Osteoblast (primary cell): Measurements from ENCODE around the gene MYOZ3. TPM values are rescaled to one million over a fixed set of nuclear protein-coding genes. Genes with fewer than 3 reads are reported as not detected.
A peak's percentile ranks its signal among the peaks of the same experiment; 100 is the strongest.

Source experiments
- DNase-seq: peaks from one replicate; pipeline ENCODE4 v3.0.0; 2011; ENCODE audit warnings: low spot score, mixed read lengths; ENCODE audit not compliant: insufficient read length; ENCODE audit errors: missing footprints
- H2AFZ ChIP-seq: 2 replicates; pipeline ENCODE4 v1.6.0; 2011; ENCODE audit warnings: mild to moderate bottlenecking, low read length
- H3K27ac ChIP-seq: 2 replicates; pipeline ENCODE4 v1.5.1; 2011; ENCODE audit warnings: mild to moderate bottlenecking, low read depth, low read length, moderate library complexity
- H3K27me3 ChIP-seq: 2 replicates; pipeline ENCODE4 v1.6.0; 2012; ENCODE audit warnings: mild to moderate bottlenecking, control low read depth, inconsistent platforms, low read length, moderate library complexity; ENCODE audit not compliant: insufficient read depth
- H3K36me3 ChIP-seq: 2 replicates; pipeline ENCODE4 v1.5.1; 2011; ENCODE audit warnings: mild to moderate bottlenecking, low read length, control low read depth, moderate library complexity; ENCODE audit not compliant: insufficient read depth
- H3K4me1 ChIP-seq: 2 replicates; pipeline ENCODE4 v1.5.1; 2011; ENCODE audit warnings: mild to moderate bottlenecking, low read length, control low read depth, moderate library complexity; ENCODE audit not compliant: insufficient read depth
- H3K4me2 ChIP-seq: 2 replicates; pipeline ENCODE4 v1.6.0; 2011; ENCODE audit warnings: mild to moderate bottlenecking, low read length; ENCODE audit not compliant: insufficient read depth
- H3K4me3 ChIP-seq: fragments of 200-600 bp; sonication (generic); 3 replicates; pipeline ENCODE4 v1.5.1; 2012; ENCODE audit warnings: mild to moderate bottlenecking, low read length, inconsistent platforms; ENCODE audit not compliant: insufficient read depth
- H3K79me2 ChIP-seq: 2 replicates; pipeline ENCODE4 v1.6.0; 2012; ENCODE audit warnings: mild to moderate bottlenecking, low read length, control low read depth, inconsistent platforms; ENCODE audit not compliant: insufficient read depth
- H3K9me3 ChIP-seq: 2 replicates; pipeline ENCODE4 v1.5.1; 2011; ENCODE audit warnings: low read depth, low read length, control low read depth
- H4K20me1 ChIP-seq: 2 replicates; pipeline ENCODE4 v1.6.0; 2012; ENCODE audit warnings: mild to moderate bottlenecking, low read length, control low read depth; ENCODE audit not compliant: insufficient read depth
- CTCF ChIP-seq: IDR thresholded peaks from 2 replicates; pipeline ENCODE4 v1.5.1; 2011; ENCODE audit warnings: mild to moderate bottlenecking, low read depth, low read length, moderate library complexity; ENCODE audit errors: extremely low read depth
- total RNA-seq: library from RNA; depleted of rRNA; stranded (reverse); fragments of >200 nt; gene quantifications from 2 replicates; pipeline ENCODE4 v1.2.3, GENCODE V29; 2012

The MYOZ3 gene
- total RNA-seq, 1 donor, result under 0.01 TPM

GRCh38 chr5:150639751-150640150 lies 21.3 kb upstream of the MYOZ3 start:
- Histone ChIP-seq H3K4me1 (peaks cover 82% of the 10 kb centered on the region), H3K79me2 (peaks cover 11% of the 10 kb centered on the region), H3K4me3 (no peak overlapping the region), H3K27ac (peak overlapping the region; percentile 98), H4K20me1 (peaks cover 3% of the 10 kb centered on the region), H3K36me3 (no peaks in the 10 kb centered on the region), H2AFZ (no peak overlapping the region), H3K4me2 (peak overlapping the region; percentile 67), H3K27me3 (no peaks in the 10 kb centered on the region), H3K9me3 (no peaks in the 10 kb centered on the region)
- no peak for TF ChIP-seq CTCF
- DNase-seq, result no peak

GRCh38 chr5:150640311-150641005 lies 20.6 kb upstream of the MYOZ3 start, which contains the start of gene SYNPO:
SYNPO (plus strand) TSS chr5:150640660; CDS start chr5:150648276, 7,616 bp downstream.
- Histone ChIP-seq H3K27me3 (no peaks in the 10 kb centered on the region), H3K79me2 (peaks cover 12% of the 10 kb centered on the region), H3K4me3 (peak within 1 kb of the TSS; percentile 65), H2AFZ (peak within 1 kb of the TSS; percentile 64), H3K4me2 (peak within 1 kb of the TSS; percentile 67), H3K4me1 (peaks cover 89% of the 10 kb centered on the region), H4K20me1 (peaks cover 3% of the 10 kb centered on the region), H3K9me3 (no peaks in the 10 kb centered on the region), H3K27ac (peak within 1 kb of the TSS; percentile 98), H3K36me3 (no peaks in the 10 kb centered on the region)
- no peak for TF ChIP-seq CTCF
- peak; percentile 97 for DNase-seq

- no peak overlapping the region for H2AFZ ChIP-seq
- H3K36me3 ChIP-seq, result no peaks in the 10 kb centered on the region
- peak; percentile 86 for DNase-seq
- H4K20me1 ChIP-seq, result peaks cover 3% of the 10 kb centered on the region
- peak overlapping the region; percentile 65 for H3K4me3 ChIP-seq
- peaks cover 89% of the 10 kb centered on the region for H3K4me1 ChIP-seq
- no peak for TF ChIP-seq CTCF
- H3K4me2 ChIP-seq, result peak overlapping the region; percentile 67
- H3K27ac ChIP-seq, result peak overlapping the region; percentile 98
- no peaks in the 10 kb centered on the region for H3K9me3 ChIP-seq
- no peaks in the 10 kb centered on the region for H3K27me3 ChIP-seq
- peaks cover 12% of the 10 kb centered on the region for H3K79me2 ChIP-seq
Measured at GRCh38 chr5:150641006-150641570, 20.0 kb upstream of the MYOZ3 start.

GRCh38 chr5:150641824-150642566 lies 19.1 kb upstream of the MYOZ3 start:
- no peak overlapping the region for H2AFZ ChIP-seq

More at GRCh38 chr5:150641824-150642566, 19.1 kb upstream of the MYOZ3 start:
- Histone ChIP-seq H3K4me3 (peak overlapping the region; percentile 65), H4K20me1 (peaks cover 3% of the 10 kb centered on the region), H3K36me3 (no peaks in the 10 kb centered on the region), H3K27me3 (no peaks in the 10 kb centered on the region), H3K27ac (peak overlapping the region; percentile 98), H3K79me2 (peaks cover 12% of the 10 kb centered on the region), H3K4me1 (peaks cover 80% of the 10 kb centered on the region), H3K4me2 (peak overlapping the region; percentile 67), H3K9me3 (no peaks in the 10 kb centered on the region)
- DNase-seq, result no peak
- TF ChIP-seq CTCF, result no peak
